D341Med (cell line): ENCODE measurements around the gene ABCC4.
A peak's percentile ranks its signal among the peaks of the same experiment; 100 is the strongest.
"Not testable (repeated sequence)": the region's sequence is repeated elsewhere in the genome, so short reads cannot be mapped to it uniquely, and the experiment has no call there.

Experiments
- DNase-seq: peaks from one replicate; pipeline ENCODE4 v3.0.0; 2012; ENCODE audit warnings: low spot score

The ABCC4 gene

DNA sequence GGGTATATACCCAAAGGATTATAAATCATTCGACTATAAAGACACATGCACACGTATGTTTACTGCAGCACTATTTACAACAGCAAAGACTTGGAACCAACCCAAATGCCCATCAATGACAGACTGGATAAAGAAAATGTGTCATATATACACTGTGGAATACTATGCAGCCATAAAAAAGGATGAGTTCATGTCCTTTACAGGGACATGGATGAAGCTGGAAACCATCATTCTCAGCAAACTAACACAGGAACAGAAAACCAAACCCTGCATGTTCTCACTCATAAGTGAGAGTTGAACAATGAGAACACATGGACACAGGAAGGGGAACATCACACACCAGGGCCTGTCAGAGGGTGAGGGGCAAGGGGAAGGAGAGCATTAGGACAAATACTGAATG, 102.6 kb downstream of the ABCC4 start:
- DNase-seq = not testable (repeated sequence)

- no peak for DNase-seq
Observed at GRCh38 chr13:95197548-95197947, 103.7 kb downstream of the ABCC4 start.

GRCh38 chr13:95195146-95195545, 106.1 kb downstream of the ABCC4 start:
- no peak for DNase-seq

DNA sequence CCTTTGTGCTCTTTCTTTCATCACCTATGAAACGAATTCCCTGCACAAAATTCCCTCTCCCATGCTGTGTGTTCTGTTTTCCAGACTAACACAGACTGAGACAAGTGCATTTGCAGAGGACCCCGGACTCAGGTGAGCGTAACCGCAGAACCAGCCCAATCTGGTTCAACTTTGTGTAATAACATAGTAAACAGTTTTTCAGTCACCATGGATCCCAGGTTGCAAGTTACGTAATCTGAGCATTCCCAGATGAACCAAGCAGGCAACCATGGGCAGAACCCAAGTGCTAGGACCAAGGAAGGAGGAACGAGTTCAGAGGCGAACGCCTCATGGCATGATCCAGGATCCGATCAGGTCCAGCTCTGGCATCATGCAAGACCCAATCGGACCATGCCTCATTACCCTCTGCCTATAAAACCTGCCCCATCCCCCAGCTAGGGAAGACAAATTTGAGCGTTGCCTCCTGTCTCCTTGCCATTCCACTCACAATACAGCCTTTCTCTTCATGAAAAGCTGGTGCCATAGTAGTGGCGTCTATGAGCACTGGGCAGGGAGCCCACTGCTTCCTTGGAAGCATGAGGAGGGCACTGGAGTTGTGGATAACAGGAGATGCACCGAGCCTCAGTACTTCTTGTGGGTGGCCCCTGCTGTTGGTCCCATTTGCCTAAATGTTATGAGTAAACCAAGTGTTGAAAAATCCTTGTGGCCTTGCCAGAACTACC, 107.6 kb downstream of the ABCC4 start:
- no peak for DNase-seq

DNA sequence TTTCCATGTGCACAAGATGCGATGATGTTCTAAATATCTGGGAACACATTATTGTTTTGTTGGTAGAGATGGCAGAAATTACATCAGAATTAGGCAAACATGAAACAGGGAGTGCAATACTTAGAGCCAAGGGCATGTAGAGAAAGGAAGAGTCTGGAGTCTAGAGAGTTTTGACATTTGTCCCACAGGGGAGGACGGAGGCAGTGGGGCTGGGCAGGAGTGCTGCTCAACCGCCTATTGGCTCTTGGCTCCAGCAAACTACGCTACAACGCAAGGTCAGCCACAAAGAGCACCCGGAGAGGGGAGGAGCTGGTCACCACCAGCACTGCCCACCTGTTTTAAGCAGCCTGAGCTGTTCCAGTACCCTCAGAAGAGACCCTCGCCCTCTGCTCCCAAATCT, 108.3 kb downstream of the ABCC4 start:
- DNase-seq = no peak

DNA sequence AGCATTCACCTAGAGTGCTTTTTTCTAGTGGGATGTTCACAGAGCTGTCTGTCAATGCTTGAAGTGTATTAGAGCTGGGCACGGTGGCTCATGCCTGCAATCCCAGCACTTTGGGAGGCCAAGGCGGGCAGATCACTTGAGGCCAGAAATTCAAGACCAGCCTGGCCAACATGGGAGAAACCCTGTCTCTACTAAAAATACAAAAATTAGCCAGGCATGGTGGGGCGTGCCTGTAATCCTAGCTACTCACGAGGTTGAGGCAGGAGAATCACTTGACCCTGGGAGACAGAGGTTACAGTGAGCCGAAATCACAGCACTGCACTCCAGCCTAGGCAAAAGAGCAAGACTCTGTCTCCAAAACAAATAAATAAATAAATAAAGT, 108.7 kb downstream of the ABCC4 start:
- not testable (repeated sequence) for DNase-seq

- DNase-seq = peak; percentile 88
Observed at GRCh38 chr13:95191821-95192563, 109.3 kb downstream of the ABCC4 start.

DNA sequence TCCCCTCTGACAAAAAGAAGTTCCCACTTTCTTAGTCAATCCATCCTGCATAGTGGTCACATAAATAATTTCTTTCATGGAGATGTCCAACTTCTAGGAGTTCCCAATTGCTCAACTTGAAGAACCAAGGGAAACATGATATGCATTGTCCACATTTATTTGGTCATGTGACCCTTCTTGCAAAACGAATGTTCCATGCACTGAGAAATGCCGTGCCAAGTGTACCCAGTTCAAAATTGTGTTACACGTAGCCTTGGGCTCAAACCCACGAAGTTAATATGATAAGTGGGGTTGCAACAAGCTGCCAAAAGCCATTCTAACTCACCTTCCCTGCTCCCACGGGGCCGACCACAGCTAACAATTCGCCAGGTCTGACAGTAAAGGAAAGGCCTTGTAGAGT, 113.1 kb downstream of the ABCC4 start:
- no peak for DNase-seq

DNA sequence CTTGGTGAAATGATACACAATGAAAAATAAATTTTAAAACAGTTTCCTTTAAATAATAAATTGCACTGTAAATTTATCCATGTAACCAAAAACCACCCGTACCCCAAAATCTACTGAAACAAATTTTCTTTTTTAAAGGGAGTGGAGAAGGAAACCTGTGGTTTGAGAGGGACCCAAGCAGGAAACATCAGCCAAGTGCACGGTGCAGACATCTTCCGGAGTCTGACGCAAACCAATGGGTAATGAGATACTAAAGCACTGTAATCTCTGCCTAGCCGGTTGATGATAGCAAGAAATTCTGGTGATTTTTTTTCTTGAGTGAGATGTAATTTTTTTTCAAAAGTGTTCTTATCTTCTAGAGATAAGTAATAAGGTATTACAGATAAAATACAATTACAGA, 115.4 kb downstream of the ABCC4 start:
- DNase-seq = no peak

- DNase-seq = no peak
Observed at GRCh38 chr13:95185311-95185710, 115.9 kb downstream of the ABCC4 start.

- no peak for DNase-seq
Observed at GRCh38 chr13:95184317-95184716, 116.9 kb downstream of the ABCC4 start.

- no peak for DNase-seq
Observed at GRCh38 chr13:95182570-95183265, 118.5 kb downstream of the ABCC4 start.

GRCh38 chr13:95181586-95181985, 119.7 kb downstream of the ABCC4 start:
- DNase-seq = no peak

- DNase-seq = no peak
Observed at GRCh38 chr13:95180513-95181245, 120.6 kb downstream of the ABCC4 start.

DNA sequence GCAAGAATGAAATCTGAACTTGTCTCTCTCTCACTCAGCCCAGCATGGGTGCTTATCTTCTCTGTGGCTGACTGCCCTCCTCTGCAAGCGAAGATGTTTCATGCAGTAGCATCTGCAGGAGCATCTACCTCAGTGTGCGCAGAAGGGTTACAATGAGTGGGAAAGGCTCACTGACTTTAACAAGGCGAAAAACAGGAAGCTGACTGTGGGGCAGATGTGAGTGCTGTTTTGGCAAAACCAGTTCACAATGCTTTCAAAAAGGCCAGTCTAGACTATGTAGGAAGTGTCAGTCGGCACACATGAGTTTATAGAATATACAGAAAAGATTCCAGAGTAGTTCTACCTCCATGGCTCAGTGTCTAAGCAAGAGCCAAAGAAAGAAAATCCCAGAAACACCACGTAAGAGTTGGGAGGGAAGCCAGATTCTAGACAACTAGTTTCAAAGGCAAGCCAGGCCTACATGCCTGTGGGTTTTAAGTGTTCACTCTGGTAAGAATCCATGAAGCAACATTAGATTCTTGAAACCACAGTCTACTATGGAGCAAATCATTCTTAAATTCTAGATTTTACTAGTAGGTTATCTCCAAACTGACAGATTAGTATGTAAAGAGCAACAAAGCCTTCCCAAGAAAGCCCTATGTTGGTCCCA, 124.5 kb downstream of the ABCC4 start:
- DNase-seq = no peak

DNA sequence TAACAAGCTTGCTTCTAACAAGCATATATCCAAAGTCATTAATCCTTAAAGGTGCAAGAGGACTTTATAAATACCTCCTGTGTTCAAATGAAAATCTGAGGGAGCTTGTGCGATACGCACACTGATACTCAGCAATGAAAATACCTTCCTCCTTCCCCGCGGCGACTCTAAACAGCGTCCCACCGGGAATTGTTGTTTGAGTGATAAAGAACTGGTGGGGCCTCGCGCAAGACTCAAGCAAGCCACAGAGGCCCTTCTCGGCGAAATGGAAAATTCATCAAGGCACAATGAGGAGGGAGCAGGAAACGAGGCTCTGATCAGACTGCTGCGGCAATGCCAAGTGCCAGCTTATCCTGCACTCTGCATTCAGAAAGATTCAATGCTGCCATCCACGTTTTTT, 126.7 kb downstream of the ABCC4 start:
- DNase-seq = no peak

- peak; percentile 58 for DNase-seq
Observed at GRCh38 chr13:95168191-95168590, 133.1 kb downstream of the ABCC4 start.

GRCh38 chr13:95167003-95167402, 134.2 kb downstream of the ABCC4 start:
- not testable (repeated sequence) for DNase-seq

GRCh38 chr13:95164830-95165229, 136.4 kb downstream of the ABCC4 start:
- DNase-seq = no peak

DNA sequence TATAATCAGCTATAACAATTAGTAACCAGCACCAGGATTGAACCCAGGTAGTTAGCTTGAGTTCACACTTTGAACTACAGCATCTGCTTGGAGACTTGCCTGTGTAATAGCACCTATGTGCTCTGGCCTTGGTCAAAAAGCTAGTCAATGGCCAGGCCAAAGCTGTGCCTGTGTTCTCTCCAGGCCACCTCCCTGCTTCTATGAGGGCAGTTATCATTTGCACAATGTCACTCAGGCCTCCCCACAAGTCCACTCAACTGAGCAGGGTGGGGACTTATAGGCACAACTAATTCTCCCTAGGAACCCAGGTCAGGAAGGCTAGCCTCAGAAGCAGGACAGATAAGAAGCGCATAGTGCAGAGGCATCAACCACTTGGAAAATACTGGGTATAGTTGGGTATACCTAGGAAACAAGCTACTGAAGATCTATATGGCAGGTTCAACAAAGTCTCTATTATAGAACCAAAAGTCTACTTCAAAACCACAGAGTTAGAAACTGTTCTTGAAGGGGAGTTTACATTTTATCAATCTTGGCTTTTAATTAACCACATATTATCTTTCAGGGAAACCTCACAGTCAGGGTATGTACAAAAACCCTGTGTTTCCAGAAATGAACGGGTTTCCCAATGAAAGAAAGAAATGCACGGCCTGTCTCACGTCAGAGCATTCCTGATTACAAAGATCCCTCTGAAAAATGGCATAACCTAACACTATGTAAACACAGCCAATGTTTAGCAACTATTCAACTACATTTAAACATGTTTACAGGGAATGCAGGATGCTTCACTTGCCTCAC, 140.9 kb downstream of the ABCC4 start:
- no peak for DNase-seq

GRCh38 chr13:95159458-95159857, 141.8 kb downstream of the ABCC4 start:
- no peak for DNase-seq
